HG02943 (cell line): ENCODE data around the gene TRIM6.
"Not testable (repeated sequence)": the region's sequence is repeated elsewhere in the genome, so short reads cannot be mapped to it uniquely, and the experiment has no call there.

Experiments
- ATAC-seq: cut with Tn5 transposase; IDR thresholded peaks from one replicate; pipeline ENCODE4 v1.9.1; 2021; ENCODE audit warnings: mild to moderate bottlenecking, low read depth, moderate library complexity; ENCODE audit not compliant: unreplicated experiment

The TRIM6 gene

DNA sequence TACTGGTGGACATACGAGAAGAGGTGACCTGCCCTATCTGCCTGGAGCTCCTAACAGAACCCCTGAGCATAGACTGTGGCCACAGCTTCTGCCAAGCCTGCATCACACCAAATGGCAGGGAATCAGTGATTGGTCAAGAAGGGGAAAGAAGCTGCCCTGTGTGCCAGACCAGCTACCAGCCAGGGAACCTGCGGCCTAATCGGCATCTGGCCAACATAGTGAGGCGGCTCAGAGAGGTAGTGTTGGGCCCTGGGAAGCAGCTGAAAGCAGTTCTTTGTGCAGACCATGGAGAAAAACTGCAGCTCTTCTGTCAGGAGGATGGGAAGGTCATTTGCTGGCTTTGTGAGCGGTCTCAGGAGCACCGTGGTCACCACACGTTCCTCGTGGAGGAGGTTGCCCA, 6.9 kb downstream of the TRIM6 start:
- ATAC-seq = no peak

DNA sequence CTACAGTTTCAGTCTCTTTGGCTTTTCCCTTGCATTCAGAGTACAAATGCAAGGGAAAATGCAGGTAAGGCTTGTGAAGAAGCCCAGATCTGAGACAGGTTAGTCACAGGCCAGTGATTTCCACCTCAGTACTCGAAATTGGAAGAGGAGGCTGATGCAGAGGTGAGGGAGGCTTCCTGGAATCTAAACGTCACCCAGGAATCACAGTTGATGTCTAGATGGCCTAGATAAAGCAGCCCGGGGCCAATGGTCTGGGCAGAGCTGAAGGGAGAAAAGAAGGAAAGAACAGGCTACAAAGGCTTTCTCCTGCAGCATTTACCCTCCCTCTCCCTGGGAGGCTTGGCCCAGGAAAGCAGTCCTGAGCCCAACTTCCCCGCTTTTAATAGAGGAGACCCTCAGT, 8.5 kb downstream of the TRIM6 start:
- ATAC-seq = no peak

DNA sequence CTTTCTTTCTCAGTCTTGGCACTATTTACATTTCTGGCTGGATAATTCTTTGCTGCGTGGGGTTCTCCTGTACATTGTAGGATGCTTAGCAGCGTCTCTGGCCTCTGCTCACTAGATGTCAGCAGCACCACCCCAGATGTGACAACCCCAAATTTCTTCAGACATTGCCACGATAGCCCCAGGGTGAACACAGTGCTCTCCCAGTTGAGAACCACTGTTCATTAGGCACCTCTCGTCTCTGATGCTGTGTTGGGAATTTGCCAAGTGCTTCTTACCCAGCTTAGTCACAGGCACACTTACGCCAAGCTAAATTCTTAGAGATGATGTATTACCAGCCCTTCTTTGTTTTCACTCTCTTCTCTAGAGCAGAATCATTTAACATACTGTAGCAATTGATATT, 9.4 kb downstream of the TRIM6 start:
- ATAC-seq = no peak

DNA sequence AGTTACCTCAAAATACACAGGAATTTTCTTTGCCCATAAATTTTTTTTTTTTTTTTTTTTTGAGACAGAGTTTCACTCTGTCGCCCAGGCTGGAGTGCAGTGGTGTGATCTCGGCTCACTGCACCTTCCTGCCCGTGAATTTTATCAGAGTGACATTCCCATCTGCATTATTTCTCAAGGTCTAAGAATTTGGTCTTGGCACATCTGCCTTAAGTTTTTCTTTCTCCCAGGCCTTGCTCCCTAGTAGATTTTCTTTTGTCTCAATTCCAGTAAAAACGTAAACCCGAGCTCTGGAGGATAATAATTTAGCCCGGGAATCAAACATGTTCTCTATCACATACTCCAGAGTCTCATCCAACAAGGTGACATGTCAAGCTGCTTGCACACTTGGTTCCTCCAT, 12.4 kb downstream of the TRIM6 start:
- ATAC-seq = no peak

DNA sequence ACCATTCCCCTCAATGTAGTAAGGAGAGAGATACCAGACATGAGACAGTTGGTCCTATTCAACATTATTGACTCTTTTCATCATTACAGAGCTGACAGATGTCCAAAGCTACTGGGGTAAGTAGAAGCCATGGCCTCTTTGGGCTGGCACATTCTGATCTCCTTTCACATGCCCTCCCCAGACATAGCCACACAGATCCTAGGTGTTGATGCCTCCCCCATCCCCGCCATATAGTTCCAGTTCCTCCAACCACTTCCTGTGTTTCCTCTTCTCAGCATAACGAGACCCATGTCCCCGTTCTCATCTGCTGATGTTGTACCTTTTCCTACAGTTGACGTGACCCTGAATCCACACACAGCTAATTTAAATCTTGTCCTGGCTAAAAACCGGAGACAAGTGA, 14.0 kb downstream of the TRIM6 start:
- no peak for ATAC-seq

DNA sequence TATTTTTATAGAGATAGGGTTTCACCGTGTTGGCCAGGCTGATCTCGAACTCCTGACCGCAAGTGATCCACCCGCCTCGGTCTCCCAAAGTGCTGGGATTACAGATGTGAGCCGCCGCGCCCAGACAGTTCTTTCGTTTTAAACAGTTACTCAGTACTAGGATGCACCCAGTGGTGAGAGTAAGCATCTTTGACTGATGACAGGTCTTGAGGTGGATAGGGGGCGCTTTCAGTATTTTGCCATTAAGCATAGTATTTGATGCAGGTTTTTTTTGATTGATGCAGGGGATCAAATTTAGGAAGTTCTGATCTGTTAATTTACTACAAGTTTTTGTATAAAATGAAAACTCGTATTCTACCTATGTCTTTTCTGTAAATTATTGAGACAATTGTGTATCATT, 15.2 kb downstream of the TRIM6 start:
- no peak for ATAC-seq

DNA sequence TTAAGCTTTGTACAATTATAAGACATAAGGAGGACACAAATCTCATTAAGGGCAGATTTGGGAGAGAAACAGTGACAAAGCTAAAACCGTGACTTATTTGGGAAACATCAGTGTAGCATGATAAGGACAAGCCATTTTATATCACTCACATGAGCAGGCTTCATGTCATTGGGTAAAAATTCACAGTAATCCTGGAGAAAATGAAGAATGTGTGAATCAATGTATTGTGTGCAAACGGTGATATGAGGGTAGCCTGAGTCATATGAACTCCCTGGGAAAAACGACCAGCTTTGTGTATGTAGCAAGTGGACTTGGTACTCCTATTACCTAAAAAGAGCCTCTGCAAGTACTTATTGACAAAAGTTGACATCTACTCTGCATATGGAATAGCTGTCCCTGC, 22.4 kb downstream of the TRIM6 start:
- no peak for ATAC-seq

DNA sequence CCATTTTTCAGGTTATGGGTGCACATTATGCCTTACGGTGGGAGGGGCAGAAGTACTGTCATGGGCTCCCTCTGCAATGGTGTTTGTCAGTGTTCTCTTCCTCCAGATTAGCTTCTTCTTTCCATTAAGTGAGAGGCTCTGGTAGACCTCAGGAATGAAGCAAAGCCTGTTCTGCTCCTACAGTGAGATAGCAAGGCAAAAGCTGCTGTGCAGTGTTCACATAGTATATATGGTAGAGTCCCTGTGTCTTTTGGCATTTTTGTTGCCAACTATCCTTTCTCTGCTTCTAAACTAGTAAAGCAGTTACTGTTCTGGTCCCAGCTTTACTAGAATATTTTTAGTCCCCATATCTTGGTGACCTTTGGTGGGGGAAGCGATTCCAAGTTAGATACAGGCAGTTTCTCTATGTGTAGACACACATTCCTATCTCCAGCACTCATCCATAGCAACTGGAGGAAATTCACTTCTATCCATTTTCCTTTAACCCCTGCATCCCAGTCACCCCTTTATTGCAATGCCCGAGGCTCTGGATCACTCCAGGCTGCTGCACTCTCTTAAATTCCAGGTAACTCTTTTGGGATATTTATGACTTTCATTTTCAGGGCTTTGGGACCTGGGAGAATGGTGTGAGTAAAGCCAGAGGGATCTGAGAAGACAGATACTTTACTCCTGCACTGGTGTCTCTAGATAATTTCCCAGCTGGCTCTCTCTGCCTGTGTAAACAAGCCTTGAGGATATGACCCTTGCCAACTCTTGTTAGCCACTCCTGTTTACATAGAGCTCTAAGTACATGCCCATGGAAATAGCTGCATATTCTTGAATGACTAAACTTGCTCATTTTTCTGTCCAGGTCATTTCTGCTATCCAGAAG, 24.4 kb downstream of the TRIM6 start:
- ATAC-seq = no peak

DNA sequence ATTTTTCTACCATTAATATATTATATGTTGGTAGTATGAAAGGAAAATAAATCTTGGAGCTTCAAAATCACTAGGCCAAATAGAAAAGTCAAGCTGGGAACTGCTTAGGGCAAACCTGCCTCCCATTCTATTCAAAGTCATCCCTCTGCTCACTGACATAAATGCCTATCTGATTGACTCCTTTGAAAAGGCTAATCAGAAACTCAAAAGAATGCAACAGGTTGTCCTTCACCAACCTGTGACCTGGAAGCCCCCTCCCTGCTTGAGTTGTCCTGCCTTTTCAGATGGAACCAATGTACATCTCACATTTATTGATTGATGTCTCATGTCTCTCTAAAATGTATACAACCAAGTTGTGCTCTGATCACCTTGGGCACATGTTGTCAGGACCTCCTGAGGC, 25.1 kb downstream of the TRIM6 start:
- ATAC-seq = no peak

DNA sequence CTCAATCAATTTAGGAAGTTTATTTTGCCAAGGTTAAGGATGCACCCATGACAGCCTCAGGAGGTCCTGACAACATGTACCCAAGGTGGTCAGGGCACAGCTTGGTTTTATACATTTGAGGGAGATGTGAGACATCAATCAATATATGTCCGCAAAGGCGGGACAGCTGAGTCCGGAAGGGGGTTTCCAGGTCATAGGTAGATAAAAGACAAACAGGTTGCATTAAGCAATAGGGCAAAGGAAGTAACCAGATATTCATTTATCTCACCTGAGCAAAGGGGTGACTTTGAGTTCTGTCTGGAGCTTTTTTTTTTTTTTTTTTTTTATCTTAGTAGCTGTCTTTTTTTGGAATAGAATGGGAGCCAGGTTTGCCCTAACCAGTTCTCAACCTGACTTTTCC, 26.4 kb downstream of the TRIM6 start:
- no peak for ATAC-seq

DNA sequence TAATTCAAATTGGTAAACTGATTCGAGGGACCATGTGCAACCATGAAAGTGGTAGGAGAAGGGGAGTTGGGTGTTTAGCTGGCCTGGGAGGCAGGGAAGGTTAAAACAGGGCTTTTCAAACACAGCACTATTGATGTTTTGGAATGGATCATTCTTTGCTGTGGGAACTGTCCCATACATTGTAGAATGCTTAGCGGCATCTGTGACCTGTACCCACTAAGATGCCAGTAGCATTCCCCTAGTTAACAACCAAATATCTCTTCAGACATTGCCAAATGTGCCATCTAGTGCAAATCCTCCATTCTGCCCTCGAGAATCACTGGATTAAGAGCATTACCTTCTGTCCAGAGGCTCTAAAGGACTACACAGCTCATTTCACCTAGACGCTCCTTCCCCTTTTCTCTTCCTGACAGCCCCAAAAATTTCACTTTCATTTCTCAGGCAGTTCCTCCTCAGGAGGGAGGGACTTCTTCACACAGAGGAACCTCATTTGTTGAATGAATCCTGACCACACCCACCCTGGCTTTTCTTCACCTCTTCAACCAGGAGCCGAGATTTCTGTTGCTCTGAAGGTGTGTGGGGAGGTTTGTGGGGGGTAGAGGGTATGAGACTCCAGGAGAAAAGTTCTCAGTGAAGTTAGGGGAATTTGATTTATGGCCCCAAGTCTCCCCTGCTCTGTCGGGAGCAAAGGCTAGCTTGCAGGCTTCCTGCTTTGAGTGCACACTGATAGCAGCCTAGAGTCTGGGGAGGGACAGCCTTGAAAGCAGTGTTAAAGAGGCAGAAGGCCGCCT, 28.2 kb downstream of the TRIM6 start, which contains the start of gene TRIM34:
TRIM34 (plus strand) TSS at position 513 of the 791 bp plus-strand sequence. CDS start 7,331 bp downstream, outside the sequence.
- peak; percentile 96 for ATAC-seq

DNA sequence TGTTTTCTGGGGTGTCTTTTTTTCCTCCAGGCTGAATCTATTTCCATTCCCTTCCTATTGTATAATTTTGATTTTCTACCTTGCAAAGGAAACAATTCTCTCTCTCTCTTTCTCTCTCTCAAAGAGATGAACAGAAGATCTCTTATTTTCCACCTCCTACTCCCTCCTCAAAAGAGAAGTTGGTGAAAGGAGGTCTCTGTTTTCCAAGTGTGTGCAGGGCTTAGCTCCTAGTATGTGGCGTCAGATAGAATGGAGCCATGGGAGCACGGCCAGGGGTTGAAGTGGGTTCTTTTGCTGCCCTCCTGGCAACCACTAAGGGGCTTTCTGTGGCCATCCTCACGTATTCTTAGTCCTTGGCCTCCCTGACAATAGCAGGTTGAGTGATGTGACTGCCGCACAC, 28.8 kb downstream of the TRIM6 start:
- ATAC-seq = no peak

DNA sequence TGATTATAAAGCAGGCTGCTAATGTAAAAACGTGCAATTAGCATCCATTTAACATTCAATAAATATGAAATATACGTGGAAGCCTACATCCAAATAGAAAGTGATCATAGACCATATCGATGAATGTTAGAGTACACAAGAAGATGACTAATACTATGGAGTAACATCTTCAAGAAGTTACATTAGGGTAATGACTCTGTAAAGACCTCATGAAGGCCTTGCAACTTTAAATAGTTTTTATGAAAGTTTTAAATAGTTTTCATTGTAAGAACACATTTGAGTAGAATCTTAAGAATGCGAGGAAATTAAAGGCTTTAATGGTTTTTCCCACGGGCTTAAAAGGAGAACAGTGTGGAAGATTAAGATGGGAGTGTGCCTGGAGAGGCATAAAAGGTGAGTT, 29.8 kb downstream of the TRIM6 start:
- ATAC-seq = no peak

DNA sequence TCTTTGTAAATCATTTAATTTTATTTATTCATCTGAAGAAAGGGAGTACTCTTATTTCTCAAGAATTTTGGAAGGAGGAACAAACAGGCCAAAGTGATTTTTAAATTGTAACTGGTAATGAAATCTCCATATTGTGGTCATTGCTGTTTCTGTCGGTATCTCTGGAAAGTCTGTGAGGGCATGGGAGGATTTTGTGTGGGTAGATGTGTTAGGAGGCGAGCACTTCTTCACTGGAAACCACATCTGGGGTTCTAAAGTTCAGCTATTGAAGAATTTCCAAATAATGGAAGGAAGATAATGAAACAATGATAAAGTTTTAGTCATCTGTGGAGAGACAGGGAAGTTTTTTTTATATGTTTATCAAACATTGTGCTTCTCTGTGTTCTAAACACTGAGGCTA, 35.0 kb downstream of the TRIM6 start:
- no peak for ATAC-seq

DNA sequence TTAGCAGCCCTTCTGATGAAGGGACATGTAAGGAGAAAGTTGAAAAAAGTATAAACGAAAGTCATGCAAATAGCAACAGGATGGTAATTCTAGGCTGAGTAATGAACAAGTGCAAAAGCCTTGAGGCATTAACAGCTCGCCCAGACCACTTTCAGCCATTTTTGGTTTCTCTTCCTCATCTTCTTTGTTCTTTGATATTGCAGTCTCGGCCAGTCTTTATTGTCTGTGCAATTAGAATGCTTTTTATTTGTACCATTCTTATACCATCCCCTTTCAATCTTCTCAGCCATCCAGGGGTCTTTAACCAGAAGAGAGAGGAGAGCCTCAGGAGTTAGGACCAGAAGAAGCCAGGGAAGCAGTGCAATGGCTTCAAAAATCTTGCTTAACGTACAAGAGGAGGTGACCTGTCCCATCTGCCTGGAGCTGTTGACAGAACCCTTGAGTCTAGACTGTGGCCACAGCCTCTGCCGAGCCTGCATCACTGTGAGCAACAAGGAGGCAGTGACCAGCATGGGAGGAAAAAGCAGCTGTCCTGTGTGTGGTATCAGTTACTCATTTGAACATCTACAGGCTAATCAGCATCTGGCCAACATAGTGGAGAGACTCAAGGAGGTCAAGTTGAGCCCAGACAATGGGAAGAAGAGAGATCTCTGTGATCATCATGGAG, 35.7 kb downstream of the TRIM6 start:
- ATAC-seq = peak; percentile 97

DNA sequence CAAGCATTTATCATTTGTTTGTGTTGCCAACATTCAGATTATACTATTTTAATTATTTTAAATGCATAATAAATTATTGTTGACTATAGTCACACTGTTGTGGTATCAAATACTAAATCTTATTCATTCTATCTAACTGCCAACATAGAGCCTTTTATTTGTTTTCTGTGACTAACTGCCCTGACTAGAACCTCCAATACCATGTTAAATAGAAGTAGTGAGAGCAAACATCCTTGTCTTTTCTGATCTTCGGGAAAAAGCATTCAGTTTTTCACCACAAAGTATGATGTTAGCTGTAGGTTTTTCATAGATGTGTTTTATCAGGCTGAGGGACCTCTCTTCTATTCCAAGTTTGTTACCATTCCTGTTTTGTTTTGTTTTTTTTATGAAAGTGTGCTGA, 43.5 kb downstream of the TRIM6 start:
- no peak for ATAC-seq

DNA sequence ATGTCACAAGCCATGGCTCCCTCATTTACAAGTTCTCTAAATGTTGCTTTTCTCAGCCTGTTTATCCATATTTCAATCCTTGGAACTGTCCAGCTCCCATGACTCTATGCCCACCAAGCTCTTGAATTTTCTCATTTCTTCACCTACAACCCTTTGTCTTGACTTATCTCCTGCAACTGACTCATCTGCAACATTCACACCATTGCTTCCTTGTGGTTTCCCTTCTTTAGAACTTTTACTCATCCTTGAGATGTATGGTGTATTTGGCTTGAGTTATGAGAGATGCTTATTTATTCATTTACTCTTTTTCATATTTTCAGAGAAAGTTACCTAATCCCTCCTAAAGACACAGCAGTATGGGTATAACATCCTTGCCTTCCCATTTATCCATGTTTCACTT, 47.1 kb downstream of the TRIM6 start:
- ATAC-seq = no peak

DNA sequence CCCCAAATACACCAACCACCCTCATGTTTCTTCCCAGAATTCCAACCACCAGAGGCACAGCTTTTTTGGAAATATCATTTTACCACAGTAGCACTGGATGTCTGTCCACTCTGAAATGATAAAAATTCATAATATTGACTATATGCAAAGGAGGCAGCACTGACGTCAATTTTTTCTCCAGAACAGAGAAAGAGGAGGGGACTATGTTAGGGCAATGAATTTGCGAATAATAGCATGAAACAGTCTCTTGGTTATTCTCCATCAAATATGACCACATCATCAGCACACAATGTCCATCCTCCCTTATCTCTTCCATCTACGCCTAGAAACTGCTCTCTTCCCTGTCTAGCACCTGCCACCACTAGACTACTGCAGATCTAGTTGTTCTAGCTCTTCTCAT, 49.7 kb downstream of the TRIM6 start:
- no peak for ATAC-seq

DNA sequence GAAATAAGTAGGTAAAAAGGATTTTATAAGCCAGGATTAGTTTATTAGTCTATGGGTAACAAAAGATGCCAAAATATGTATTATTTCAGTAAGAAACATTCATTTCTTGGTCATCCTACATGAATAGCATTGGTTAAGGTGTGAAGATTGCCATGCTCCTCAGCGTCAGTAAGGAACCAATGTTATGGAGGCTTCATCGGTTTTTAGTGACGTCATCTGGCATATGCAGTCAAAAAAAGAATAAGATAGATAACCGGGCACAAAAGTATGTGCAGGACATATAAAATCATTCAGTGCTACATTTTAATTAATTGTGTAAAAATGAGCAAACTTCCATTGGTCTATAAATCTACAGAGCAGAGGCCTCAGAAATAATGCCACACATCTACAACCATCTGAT, 59.0 kb downstream of the TRIM6 start:
- ATAC-seq = no peak

DNA sequence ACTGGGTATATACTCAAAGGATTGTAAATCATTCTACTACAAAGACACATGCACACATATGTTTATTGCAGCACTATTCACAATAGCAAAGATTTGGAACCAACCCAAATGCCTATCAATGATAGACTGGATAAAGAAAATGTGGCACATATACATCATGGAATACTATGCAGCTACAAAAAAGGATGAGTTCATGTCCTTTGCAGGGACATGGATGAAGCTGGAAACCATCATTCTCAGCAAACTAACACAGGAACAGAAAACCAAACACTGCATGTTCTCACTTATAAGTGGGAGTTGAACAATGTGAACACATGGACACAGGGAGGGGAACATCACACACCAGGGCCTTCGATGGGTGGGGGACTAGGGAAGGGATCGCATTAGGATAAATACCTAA, 60.5 kb downstream of the TRIM6 start:
- ATAC-seq = not testable (repeated sequence)

DNA sequence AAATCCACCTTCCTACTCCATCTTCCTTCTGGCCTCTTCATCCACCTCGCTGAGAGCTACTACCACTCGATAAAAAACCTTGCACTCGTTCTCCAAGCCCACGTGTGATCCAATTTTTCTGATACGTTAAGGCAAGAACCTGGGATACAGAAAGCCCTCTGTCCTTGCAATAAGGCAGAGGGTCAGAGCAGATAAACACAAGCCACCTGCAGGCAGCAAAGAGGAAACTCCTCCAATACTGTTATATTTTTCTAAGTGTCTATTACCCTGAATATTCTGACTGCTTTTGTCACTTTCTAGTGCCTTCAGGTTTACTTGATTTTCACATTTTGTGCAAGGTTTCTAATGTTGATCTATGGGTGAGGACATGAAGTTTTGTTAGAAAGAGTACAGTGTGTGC, 61.9 kb downstream of the TRIM6 start:
- no peak for ATAC-seq
